PFSK-1 (cell line): ENCODE results near the gene CTXN2.

ENCODE experiments used
- REST ChIP-seq, 2 experiments: IDR thresholded peaks; 2 replicates each; pipeline versions ENCODE4 v1.6.1 to v1.8.0; 2011 to 2012; ENCODE audit warnings: low read depth in 2 of 2, low read length in 2 of 2, control low read depth in 1 of 2, inconsistent platforms in 1 of 2, mild to moderate bottlenecking in 1 of 2, moderate library complexity in 1 of 2; ENCODE audit not compliant: insufficient read depth in 1 of 2
- TAF1 ChIP-seq: IDR thresholded peaks from 2 replicates; pipeline ENCODE4 v1.6.1; 2012; ENCODE audit warnings: low read length, control low read depth, borderline replicate concordance; ENCODE audit not compliant: insufficient read depth

- TF ChIP-seq TAF1 (no peak), REST (IDR thresholded peaks at IDR 0.05; ENCODE audit: insufficient read depth in 1 of 2, low read depth in 2 of 2, low read length in 2 of 2) (no peak)
Measured at GRCh38 chr15:48147358-48147757, 44.1 kb upstream of the CTXN2 start.
